Effector memory CD4-positive, alpha-beta T cell (primary cell): Measurements from ENCODE around the gene TC2N.

Experiments
- DNase-seq, 3 donors: peaks; one replicate each; pipeline ENCODE4 v3.0.0-alpha.2; 2020
- H3K27ac ChIP-seq: 2 replicates; pipeline ENCODE4 v1.7.0; 2013; ENCODE audit warnings: mild to moderate bottlenecking, low read length, moderate library complexity; ENCODE audit not compliant: insufficient read depth, poor library complexity, severe bottlenecking
- H3K27me3 ChIP-seq: replicated peaks from 2 replicates; pipeline ENCODE4 v1.7.0; 2013; ENCODE audit warnings: mild to moderate bottlenecking, low read length; ENCODE audit not compliant: insufficient read depth, control insufficient read depth, poor library complexity, severe bottlenecking
- H3K36me3 ChIP-seq: 2 replicates; pipeline ENCODE4 v1.7.0; 2013; ENCODE audit warnings: mild to moderate bottlenecking, low read length, moderate library complexity; ENCODE audit not compliant: control insufficient read depth, insufficient read depth
- H3K4me1 ChIP-seq: 2 replicates; pipeline ENCODE4 v1.7.0; 2013; ENCODE audit warnings: low read length, mild to moderate bottlenecking; ENCODE audit not compliant: control insufficient read depth, insufficient read depth, poor library complexity, severe bottlenecking
- H3K4me3 ChIP-seq: 2 replicates; pipeline ENCODE4 v1.7.0; 2013; ENCODE audit warnings: low read length, low read depth, mild to moderate bottlenecking; ENCODE audit not compliant: insufficient read depth, poor library complexity, severe bottlenecking
- H3K9me3 ChIP-seq: 2 replicates; pipeline ENCODE4 v1.7.0; 2013; ENCODE audit warnings: mild to moderate bottlenecking, low read length, moderate library complexity; ENCODE audit not compliant: control insufficient read depth

Gene TC2N

DNA sequence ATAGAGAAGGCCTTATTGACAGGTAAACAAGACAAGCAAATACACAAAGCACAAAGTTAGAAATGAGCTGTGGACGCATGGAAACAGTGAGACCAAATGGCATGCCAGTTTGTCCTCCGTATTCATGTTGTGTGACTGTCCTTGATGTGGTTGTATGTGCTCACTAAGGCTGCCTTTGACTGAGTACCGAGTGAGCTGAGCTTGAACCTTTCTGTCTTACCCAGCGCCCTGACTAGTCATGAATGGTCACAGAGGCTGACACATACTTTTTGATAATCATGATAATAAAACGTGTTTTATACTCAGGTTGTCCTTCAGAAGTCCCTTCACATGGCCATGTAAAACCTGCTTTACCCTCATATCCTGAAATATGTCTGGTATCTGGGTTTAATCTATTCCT is 134.9 kb downstream of the TC2N start:
- no peak for DNase-seq
- H3K36me3 ChIP-seq = no peaks in the 10 kb centered on the region
- H3K27me3 ChIP-seq = no peaks in the 10 kb centered on the region
- no peak overlapping the region for H3K4me3 ChIP-seq
- H3K4me1 ChIP-seq = no peaks in the 10 kb centered on the region
- no peaks in the 10 kb centered on the region for H3K9me3 ChIP-seq
- H3K27ac ChIP-seq = no peak overlapping the region

DNA sequence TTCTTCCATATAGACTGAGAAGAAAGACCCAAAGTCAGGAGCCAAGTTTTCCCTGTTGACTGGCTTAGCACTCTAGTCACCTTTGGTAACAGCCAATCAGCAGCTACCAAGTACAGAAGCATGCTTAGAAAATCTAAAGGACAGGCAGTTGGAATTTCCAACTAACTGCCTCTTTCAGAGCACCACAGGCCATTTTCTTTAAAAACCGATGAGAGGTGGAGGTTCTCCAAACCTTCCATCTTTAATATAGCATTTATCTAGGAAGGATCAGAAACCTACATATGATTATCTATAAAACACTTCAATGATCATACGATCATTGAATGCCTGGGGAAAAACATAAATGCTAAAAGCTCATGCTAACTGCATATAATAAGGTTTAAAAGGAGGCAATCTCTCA is 135.3 kb downstream of the TC2N start, which contains the start of gene CATSPERB:
Gene CATSPERB (minus strand): TSS at position 101 of the 400 bp plus-strand sequence. CDS start 2,607 bp downstream, outside the sequence.
- no peak within 1 kb of the TSS for H3K27ac ChIP-seq

DNA sequence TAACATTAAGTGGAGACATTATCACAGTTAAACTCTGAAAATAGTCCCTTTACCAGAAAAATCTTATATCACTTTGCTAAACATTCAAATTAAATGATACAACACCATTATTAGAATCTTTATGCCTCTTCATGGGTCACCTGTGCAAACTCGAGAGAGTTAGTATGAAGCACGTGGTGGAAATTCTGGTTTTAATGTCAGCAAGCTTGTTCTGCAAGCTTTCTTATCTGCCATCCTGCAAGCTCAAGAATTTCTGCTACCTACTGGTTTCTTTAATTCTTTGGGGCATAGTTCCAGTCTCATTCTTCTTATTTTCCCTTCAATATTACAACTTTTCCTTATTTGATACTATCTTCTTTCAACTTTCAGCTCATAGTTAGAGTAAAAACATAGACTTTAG is 136.3 kb downstream of the TC2N start:
- no peak overlapping the region for H3K27ac ChIP-seq
- no peak overlapping the region for H3K4me3 ChIP-seq
- H3K36me3 ChIP-seq = no peaks in the 10 kb centered on the region
- no peak for DNase-seq
- H3K9me3 ChIP-seq = no peaks in the 10 kb centered on the region
- no peaks in the 10 kb centered on the region for H3K4me1 ChIP-seq
- H3K27me3 ChIP-seq = no peaks in the 10 kb centered on the region

More for the DNA sequence above, 135.3 kb downstream of the TC2N start, which contains the start of gene CATSPERB:
- Histone ChIP-seq H3K4me1 (no peaks in the 10 kb centered on the region), H3K36me3 (no peaks in the 10 kb centered on the region), H3K4me3 (no peak within 1 kb of the TSS), H3K27me3 (no peaks in the 10 kb centered on the region), H3K9me3 (no peaks in the 10 kb centered on the region)
- DNase-seq = no peak

DNA sequence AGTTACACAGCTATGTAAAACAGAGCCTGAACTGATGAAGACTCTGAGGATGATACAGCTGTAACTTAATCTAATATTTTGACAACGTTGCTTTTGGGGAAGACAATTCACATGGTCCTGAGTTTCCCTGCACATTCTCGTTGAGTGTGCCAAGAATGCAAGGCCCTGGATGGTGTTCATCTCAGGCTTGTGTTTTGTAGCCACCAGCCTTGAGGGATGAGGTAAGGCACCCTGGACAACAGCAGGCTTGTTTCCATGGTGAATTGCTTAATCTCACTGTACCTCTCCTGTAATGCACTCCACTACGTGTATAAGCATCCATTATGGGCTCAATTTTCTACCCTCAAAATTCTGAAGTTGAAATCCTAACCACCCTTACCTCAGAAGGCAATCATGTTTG is 137.6 kb downstream of the TC2N start:
- DNase-seq = no peak
- no peaks in the 10 kb centered on the region for H3K9me3 ChIP-seq
- H3K4me3 ChIP-seq = no peak overlapping the region
- no peaks in the 10 kb centered on the region for H3K36me3 ChIP-seq
- H3K27ac ChIP-seq = no peak overlapping the region
- H3K4me1 ChIP-seq = no peaks in the 10 kb centered on the region
- no peaks in the 10 kb centered on the region for H3K27me3 ChIP-seq
